Measurements from ENCODE around the gene ZRANB3. TPM values are rescaled to one million over a fixed set of nuclear protein-coding genes. Genes with fewer than 3 reads are reported as not detected.
A peak's percentile ranks its signal among the peaks of the same experiment; 100 is the strongest.

Gene ZRANB3
- total and polyA plus RNA-seq, 2 of the 13 experiments (the other 11 are each of a cell fraction or from before 2014, with no cell fraction given), result 5.8 to 25.2 TPM

GRCh38 chr2:135175177-135175576, 355.8 kb downstream of the ZRANB3 start (continued):
- no peak for TF ChIP-seq PHF21A (CRISPR knock-in tag; IDR thresholded peaks at IDR 0.05)

GRCh38 chr2:135174810-135175093, 356.3 kb downstream of the ZRANB3 start:
- ChIA-PET POLR2A (no interaction called here), CTCF (ENCODE audit: low intra/inter-chr PET ratio, low total read pairs) (no interaction called here)
- Histone ChIP-seq H3K79me2 (ENCODE audit: insufficient read depth, low read length) (no peaks in the 10 kb centered on the region), H3K4me1 (ENCODE audit: insufficient read depth, low read length) (no peaks in the 10 kb centered on the region), H3K9ac (ENCODE audit: insufficient read depth, low read depth, low read length) (no peak overlapping the region), H3K9me3 (ENCODE audit: low read length) (no peaks in the 10 kb centered on the region), H3K27ac (ENCODE audit: extremely low read length, insufficient read depth, low read length) (no peak overlapping the region), H3K4me3 (replicated peaks in 1 of 3; ENCODE audit: insufficient read depth in 1 of 3, low read depth in 2 of 3, low read length in 3 of 3) (no peak overlapping the region), H3K4me2 (ENCODE audit: low read depth, low read length) (no peak overlapping the region), H4K20me1 (ENCODE audit: insufficient read depth, low read length) (no peaks in the 10 kb centered on the region), H3K36me3 (replicated peaks in 1 of 2; ENCODE audit: control insufficient read depth in 1 of 2, insufficient read depth in 2 of 2, low read length in 2 of 2) (peaks cover 8 to 22% of the 10 kb centered on the region in 2 experiments), H3K27me3 (ENCODE audit: control insufficient read depth in 1 of 2, insufficient read depth in 2 of 2, low read length in 2 of 2) (no peaks in the 10 kb centered on the region), H2AFZ (ENCODE audit: low read length) (no peak overlapping the region)
- intact Hi-C loops (cut with micrococcal nuclease; ENCODE audit: unreplicated experiment), result no loop called here
- BruUV-seq (replicated peaks), result no TSS peak
- FAIRE-seq (no peak), ATAC-seq (peak; percentile 27), DNase-seq (ENCODE audit: low spot score) (no peak)
- in situ Hi-C loops (cut with HindIII; ENCODE audit: extremely low pct_ligation_motif_present, low pct_unique_long_range_greater_than_20kb), result no loop called here
- TF ChIP-seq MIER2 (CRISPR knock-in tag; IDR thresholded peaks at IDR 0.05) (no peak), THAP8 (CRISPR knock-in tag; IDR thresholded peaks at IDR 0.05; ENCODE audit: borderline replicate concordance) (no peak), ZNF253 (CRISPR knock-in tag; IDR thresholded peaks at IDR 0.05; ENCODE audit: borderline replicate concordance) (no peak), DR1 (CRISPR knock-in tag; IDR thresholded peaks at IDR 0.05) (no peak), ZNF776 (CRISPR knock-in tag; IDR thresholded peaks at IDR 0.05) (no peak), SIX1 (CRISPR knock-in tag; IDR thresholded peaks at IDR 0.05; ENCODE audit: borderline replicate concordance) (no peak), YY1 (IDR thresholded peaks at IDR 0.05; ENCODE audit: insufficient read depth, insufficient replicate concordance, low read depth, low read length) (no peak), HMG20A (CRISPR knock-in tag; IDR thresholded peaks at IDR 0.05; ENCODE audit: borderline replicate concordance) (no peak), DNMT1 (CRISPR knock-in tag; IDR thresholded peaks at IDR 0.05) (no peak)
- 99% methylated on average over 6 of the region's 6 CpGs for WGBS (ENCODE audit: low lambda C conversion rate)

Data from HepG2 (cell line).